ENCODE measurements around the gene ZNF474.

GRCh38 chr5:122112733-122113558, 16.4 kb upstream of the ZNF474 start:
- TF ChIP-seq CTCF (IDR thresholded peaks at IDR 0.05) (no peak), ZFX (IDR thresholded peaks at IDR 0.05; ENCODE audit: borderline replicate concordance) (no peak)
